GM18517 (cell line): ENCODE measurements around the gene PPP4R2.

Source experiments
- ATAC-seq: cut with Tn5 transposase; IDR thresholded peaks from one replicate; pipeline ENCODE4 v1.9.1; 2021; ENCODE audit warnings: mild to moderate bottlenecking, moderate library complexity; ENCODE audit not compliant: unreplicated experiment

Gene PPP4R2

GRCh38 chr3:73068419-73068818, 71.8 kb downstream of the PPP4R2 start:
- ATAC-seq = no peak

DNA sequence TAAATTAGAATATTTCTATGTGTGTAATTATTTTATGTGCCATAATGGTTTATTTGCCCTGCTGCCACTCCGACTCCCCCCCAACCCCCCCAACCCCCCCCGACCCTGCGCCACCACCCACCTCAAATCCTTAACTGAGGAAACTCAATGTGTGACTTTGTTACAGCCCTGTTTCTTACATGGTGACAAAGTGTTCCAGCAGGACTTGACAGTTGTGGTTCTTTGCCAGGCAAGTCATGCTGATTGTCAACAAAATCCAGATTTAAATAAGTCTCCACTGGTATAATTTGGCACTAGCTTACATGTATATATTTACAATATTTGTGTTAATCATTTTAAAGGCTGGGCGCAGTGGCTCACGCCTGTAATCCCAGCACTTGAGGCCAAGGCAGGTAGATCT, 72.6 kb downstream of the PPP4R2 start:
- no peak for ATAC-seq

- ATAC-seq = no peak
These were observed 73.3 kb downstream of the PPP4R2 start for GRCh38 chr3:73069775-73070444.

- no peak for ATAC-seq
These were observed 74.3 kb downstream of the PPP4R2 start for GRCh38 chr3:73070675-73071575.

DNA sequence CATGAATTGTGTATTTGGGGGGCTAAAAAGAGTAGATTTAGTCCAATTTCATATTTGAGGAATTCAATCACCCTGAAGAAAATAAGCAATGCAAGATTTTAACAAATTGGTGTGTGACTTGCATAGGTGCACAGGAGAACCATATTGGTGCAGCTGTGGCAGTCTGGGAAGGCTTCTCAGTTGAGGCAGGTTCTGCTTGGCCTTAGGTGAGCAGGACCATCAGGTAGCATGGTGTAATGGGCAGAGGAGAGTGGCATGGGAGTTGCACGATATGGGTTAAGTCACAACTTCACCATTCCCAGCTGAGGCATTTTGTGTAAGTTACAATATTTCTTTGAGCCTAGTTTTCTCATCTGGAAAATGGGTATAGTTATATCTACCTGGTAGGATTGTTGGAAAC, 75.3 kb downstream of the PPP4R2 start:
- no peak for ATAC-seq

GRCh38 chr3:73072634-73073033, 76.0 kb downstream of the PPP4R2 start:
- no peak for ATAC-seq

GRCh38 chr3:73073091-73073707, 76.6 kb downstream of the PPP4R2 start:
- ATAC-seq = no peak

GRCh38 chr3:73074781-73075180, 78.2 kb downstream of the PPP4R2 start:
- no peak for ATAC-seq

DNA sequence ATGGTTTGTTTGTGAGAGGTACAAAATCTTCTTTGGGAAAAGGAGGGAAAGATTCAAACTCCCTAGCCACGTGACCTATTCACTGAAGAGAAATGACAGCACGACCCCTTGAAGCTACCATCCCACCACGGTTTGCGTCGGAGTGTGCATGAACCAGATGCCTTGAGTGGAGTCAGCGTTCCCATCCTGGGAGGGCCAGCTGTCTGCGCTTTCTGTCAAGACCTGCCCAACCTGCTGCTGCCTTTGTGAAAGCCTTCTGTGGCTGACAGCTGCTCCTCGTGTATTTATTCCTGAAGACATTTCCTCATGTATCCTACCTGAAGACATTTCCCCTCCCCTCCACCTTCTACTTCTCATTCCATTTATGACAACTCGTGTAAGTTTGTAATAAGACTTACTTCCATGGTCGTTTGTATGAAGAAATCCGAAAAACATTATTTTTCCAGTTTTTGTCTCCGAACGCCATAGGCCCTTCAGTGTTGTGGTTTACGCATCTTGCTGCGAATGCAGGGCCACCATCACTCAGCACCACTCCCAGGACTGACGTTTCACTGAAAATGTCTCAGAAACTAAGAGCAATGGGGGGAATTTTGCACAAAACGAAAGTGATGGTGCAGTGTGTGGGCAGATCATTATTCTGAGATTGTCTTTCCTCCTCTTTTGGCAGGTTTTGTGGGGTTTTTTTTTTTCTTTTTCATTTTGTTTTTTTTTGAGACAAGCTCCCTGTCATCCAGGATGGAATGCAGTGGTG, 83.8 kb downstream of the PPP4R2 start:
- ATAC-seq = peak; percentile 72

- ATAC-seq = no peak
These were observed 84.5 kb downstream of the PPP4R2 start for GRCh38 chr3:73081140-73081539.

- ATAC-seq = no peak
These were observed 87.6 kb downstream of the PPP4R2 start for GRCh38 chr3:73084170-73084569.

- ATAC-seq = no peak
These were observed 89.5 kb downstream of the PPP4R2 start for GRCh38 chr3:73086071-73086494.

DNA sequence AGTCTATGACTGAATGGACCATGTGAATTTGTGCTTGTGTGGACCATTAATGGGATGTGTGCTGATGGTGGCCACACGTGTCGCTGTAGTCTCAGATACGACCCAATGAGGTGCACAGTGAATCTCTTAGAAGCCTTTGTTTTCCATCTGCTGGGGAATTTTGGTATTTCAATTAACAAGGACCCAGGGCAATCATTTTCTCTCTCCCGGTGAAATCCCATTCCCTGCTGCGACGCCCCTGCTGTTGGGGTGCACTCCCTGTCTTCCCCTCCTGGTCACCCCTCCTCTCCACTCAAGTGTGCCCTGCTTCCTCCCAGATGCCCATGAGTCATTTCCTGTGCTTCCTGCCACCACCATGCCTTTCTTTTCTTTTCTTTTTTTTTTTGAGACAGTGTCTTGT, 97.5 kb downstream of the PPP4R2 start:
- no peak for ATAC-seq

DNA sequence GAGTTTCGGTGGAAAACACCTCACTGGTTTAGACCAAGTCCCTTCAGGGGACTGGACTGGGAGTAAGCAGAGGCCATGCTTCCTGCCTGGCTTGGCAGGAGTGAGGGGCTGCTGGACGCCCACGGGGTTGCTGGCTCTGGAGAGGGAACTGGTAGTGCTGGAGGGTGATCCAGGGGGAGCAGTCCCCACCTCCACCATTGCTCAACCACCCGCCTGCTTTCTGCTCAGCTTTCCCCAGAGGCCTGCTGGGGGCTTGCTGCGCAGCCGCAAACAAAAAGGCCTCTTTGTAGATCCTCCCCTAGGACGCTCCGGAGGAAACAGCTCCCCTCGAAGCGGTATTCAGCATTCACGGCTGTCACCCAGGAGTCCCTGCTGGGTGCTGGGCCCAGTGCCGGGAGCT, 98.3 kb downstream of the PPP4R2 start:
- ATAC-seq = no peak

GRCh38 chr3:73096169-73096568, 99.6 kb downstream of the PPP4R2 start:
- no peak for ATAC-seq

DNA sequence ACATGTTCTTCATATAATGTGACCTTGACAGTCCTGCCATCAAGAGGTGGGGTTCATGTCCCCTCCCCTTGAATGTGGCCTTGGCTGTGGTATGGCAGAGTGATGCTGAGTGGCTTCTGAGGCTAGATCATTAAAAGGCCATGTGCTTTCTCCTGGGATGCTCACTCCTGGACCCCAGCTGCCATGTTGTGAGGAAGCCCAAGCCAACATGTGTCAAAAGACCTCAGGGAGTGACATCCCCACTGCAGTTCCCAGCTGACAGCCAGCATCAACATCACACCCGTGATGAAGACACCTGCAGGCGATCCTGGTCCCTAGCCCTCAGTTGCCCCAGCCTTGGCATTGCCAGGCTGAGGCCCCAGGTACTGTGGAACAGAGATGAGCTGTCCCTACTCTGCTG, 101.4 kb downstream of the PPP4R2 start:
- ATAC-seq = no peak

DNA sequence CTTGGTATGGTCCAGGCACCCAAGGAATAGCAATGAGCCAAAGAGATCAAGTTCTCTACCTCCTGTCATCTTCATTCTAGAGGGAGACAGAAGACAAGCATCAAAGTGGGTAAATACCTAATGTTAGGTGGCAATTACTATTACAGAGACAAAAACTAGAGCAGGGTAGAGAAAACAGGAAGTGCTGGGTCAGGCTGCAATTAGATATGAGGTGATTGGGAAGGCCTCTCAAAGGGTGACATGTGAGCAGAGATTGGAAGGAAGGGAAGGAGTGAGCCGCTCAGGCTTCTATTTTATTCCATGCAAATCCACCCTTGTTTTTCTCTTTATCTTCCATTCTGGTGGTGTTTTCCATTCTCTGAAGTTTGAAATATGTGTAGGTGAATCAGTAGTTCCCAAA, 102.3 kb downstream of the PPP4R2 start:
- no peak for ATAC-seq

- ATAC-seq = peak; percentile 86
These were observed 104.3 kb downstream of the PPP4R2 start for GRCh38 chr3:73100741-73101559.

GRCh38 chr3:73101881-73102280, 105.3 kb downstream of the PPP4R2 start:
- ATAC-seq = no peak

GRCh38 chr3:73107215-73107614, 110.6 kb downstream of the PPP4R2 start:
- ATAC-seq = no peak
